Measurements from ENCODE around the gene PIEZO1. TPM values are rescaled to one million over a fixed set of nuclear protein-coding genes. Genes with fewer than 3 reads are reported as not detected.

Gene PIEZO1
- total RNA-seq, 3 donors from 2014 or later, result 71.4 to 218 (median 129) TPM

- peaks cover 64% of the 10 kb centered on the region for H3K4me1 ChIP-seq (ENCODE audit: low read depth)
- H3K9me3 ChIP-seq, result no peaks in the 10 kb centered on the region
- no peak for TF ChIP-seq CTCF (IDR thresholded peaks at IDR 0.05)
- no peak overlapping the region for H3K4me3 ChIP-seq
- H3K36me3 ChIP-seq (ENCODE audit: low read depth), result no peaks in the 10 kb centered on the region
- intact Hi-C loops (cut with DNase I, micrococcal nuclease), result no loop called here
- peak in 1 of 3 donors; percentile 47 for DNase-seq
- ATAC-seq, result no peak
Observed at GRCh38 chr16:88771294-88771772, 13.7 kb downstream of the PIEZO1 start.

- no peak for TF ChIP-seq CTCF (IDR thresholded peaks at IDR 0.05)
- Histone ChIP-seq H3K4me1 (ENCODE audit: low read depth) (peaks cover 64% of the 10 kb centered on the region), H3K36me3 (ENCODE audit: low read depth) (no peaks in the 10 kb centered on the region), H3K4me3 (no peak overlapping the region), H3K9me3 (no peaks in the 10 kb centered on the region)
- intact Hi-C loops (cut with DNase I, micrococcal nuclease), result no loop called here
- DNase-seq (peak; percentile 71 to 85 (median 79)), ATAC-seq (peak; percentile 74)
Observed at GRCh38 chr16:88770461-88771293, 14.3 kb downstream of the PIEZO1 start.

- ATAC-seq, result peak; percentile 69
- peaks cover 62% of the 10 kb centered on the region for H3K4me1 ChIP-seq (ENCODE audit: low read depth)
Observed at GRCh38 chr16:88769617-88770460, 15.2 kb downstream of the PIEZO1 start.

GRCh38 chr16:88768071-88768783 lies 16.8 kb downstream of the PIEZO1 start:
- DNase-seq (no peak), ATAC-seq (no peak)
- intact Hi-C loops (cut with DNase I, micrococcal nuclease), result no loop called here
- H3K4me3 ChIP-seq, result no peak overlapping the region
- H3K36me3 ChIP-seq (ENCODE audit: low read depth), result no peaks in the 10 kb centered on the region
- H3K9me3 ChIP-seq, result no peaks in the 10 kb centered on the region
- H3K4me1 ChIP-seq (ENCODE audit: low read depth), result peaks cover 53% of the 10 kb centered on the region
- TF ChIP-seq CTCF (IDR thresholded peaks at IDR 0.05), result no peak

More at GRCh38 chr16:88769617-88770460, 15.2 kb downstream of the PIEZO1 start:
- intact Hi-C loops (cut with DNase I, micrococcal nuclease), result no loop called here
- no peak for TF ChIP-seq CTCF (IDR thresholded peaks at IDR 0.05)
- Histone ChIP-seq H3K36me3 (ENCODE audit: low read depth) (no peaks in the 10 kb centered on the region), H3K4me3 (no peak overlapping the region), H3K9me3 (no peaks in the 10 kb centered on the region)
- DNase-seq, result peak; percentile 72 to 83 (median 78)

GRCh38 chr16:88767546-88768070 lies 17.4 kb downstream of the PIEZO1 start:
- Histone ChIP-seq H3K4me3 (no peak overlapping the region), H3K36me3 (ENCODE audit: low read depth) (no peaks in the 10 kb centered on the region), H3K9me3 (no peaks in the 10 kb centered on the region), H3K4me1 (ENCODE audit: low read depth) (peaks cover 57% of the 10 kb centered on the region)
- ATAC-seq, result no peak
- no peak for TF ChIP-seq CTCF (IDR thresholded peaks at IDR 0.05)
- intact Hi-C loops (cut with DNase I, micrococcal nuclease), result no loop called here
- no peak for DNase-seq
